SKM-1 treated with dmso at 0.1 percent for 144 hours (cell line): Measurements from ENCODE around the gene DNM1.
"Not testable (repeated sequence)": the region's sequence is repeated elsewhere in the genome, so short reads cannot be mapped to it uniquely, and the experiment has no call there.

Experiments used
- DNase-seq: peaks from one replicate; lab custom pipeline; 2025; ENCODE audit not compliant: unreplicated experiment; lab: John Stamatoyannopoulos, UW

The DNM1 gene

DNA sequence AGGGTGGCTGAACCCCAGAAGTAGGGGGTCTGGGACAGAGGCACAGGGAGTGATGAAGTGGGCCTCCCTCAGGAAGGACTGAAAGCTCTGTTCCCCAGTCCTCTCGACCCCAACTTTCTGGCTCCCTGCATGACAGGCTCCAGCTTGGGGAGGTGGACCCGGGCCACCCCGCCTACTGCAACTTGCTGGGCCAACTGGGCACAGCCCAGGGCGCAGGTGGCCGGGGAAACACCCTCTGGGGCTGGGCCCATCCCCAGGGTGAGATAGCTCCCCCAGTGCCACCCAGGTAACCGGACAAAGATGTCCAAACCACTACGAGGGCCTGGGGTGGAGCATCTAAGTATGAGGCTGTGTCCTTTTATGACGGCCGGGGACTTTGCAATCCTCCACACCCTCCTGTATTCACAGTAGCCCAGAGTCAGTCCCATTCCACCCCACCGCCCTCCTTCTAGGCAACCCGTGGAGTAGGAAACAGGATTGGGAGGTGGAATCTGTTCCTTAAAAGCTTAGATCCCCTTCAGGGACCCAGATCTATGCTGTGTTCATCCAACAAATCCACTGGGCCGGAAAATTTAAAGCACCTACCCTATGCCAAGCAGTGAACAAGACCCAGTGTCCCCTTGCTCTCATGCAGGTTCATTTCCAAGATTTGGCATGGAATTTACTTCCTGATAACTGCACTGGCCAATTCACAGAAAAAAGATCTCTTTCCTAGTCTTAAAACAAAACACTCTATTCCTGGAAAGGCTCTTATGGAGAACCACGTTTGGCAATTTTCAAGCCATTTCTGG, 19.9 kb downstream of the DNM1 start:
- no peak for DNase-seq

DNA sequence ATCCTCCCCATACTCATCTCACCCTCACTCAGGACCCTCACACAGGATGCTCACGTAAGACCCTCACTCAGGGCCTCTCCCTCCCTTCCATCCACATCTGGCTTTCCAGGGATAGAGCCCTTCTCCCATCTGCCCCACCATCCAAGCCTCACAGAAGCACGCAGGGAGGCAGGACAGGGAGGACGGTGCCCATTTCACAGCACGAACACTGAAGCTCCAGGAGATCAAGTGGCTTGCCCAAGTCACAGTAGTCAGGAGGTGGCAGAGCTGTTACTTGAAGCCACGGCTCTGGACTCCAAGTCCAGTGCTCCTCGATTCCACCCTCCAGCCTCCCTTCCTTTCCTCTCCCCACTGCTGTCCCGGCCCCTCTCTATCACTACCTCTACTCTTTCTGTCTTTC, 21.7 kb downstream of the DNM1 start:
- no peak for DNase-seq

DNA sequence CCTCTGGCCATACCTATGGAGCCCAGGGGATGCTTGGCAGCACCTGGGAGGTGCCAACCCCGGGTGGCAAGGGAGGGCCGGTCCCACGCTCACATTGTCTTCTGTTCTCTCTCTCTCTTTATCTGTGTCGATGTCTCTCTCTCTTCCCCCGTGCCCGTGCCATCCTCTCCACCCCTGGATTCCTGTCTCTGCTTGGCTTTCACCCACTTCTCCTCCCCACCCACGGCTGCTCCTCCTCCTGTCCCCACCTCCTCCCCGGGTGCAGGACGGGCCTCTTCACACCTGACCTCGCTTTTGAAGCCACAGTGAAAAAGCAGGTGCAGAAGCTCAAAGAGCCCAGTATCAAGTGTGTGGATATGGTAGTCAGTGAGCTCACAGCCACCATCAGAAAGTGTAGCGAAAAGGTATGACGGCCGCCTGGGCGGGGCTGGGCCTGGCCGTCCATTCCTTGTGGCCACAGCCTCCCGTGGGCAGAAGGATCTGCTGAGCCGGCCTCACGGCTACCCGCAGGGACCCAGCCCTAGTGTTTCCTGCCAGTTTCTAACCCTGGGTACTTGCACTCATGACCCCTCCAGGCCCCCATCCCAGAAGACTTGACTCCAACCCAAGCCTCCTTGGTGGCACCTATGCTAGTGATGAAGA, 22.7 kb downstream of the DNM1 start:
- no peak for DNase-seq

DNA sequence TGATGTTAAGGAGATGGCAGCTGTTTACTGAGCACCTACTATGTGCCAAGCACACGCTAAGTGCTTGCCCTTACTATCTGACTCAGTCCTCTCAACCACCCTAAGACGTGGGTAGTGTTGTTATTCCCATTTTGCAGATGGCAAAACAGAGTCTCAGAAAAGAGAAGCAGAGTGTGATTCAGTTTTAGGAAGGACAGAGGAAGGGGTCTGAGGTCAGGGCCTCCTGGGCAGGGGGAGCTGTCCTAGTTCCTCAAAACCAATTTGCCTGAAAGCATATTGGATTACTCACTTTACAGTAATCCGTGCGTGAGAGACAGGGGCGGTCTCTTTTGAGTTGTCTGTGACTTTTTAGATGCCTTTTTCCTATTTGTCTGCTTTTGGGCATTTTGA, 23.2 kb downstream of the DNM1 start:
- peak; percentile 23 for DNase-seq

DNA sequence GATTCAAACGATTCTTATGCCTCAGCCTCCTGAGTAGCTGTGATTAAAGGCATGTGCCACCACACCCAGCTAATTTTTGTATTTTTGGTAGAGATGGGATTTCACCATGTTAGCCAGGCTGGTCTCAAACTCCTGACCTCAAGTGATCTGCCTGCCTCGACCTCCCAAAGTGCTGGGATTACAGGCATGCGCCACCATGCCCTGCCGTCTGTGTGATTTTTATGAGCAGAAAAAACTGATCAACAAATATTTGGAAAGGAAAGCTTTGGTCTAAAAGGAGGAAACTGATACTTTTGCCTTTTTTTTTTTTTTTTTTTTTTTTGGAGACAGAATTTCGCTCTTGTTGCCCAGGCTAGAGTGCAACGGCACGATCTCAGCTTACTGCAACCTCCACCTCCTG, 27.7 kb downstream of the DNM1 start:
- not testable (repeated sequence) for DNase-seq

DNA sequence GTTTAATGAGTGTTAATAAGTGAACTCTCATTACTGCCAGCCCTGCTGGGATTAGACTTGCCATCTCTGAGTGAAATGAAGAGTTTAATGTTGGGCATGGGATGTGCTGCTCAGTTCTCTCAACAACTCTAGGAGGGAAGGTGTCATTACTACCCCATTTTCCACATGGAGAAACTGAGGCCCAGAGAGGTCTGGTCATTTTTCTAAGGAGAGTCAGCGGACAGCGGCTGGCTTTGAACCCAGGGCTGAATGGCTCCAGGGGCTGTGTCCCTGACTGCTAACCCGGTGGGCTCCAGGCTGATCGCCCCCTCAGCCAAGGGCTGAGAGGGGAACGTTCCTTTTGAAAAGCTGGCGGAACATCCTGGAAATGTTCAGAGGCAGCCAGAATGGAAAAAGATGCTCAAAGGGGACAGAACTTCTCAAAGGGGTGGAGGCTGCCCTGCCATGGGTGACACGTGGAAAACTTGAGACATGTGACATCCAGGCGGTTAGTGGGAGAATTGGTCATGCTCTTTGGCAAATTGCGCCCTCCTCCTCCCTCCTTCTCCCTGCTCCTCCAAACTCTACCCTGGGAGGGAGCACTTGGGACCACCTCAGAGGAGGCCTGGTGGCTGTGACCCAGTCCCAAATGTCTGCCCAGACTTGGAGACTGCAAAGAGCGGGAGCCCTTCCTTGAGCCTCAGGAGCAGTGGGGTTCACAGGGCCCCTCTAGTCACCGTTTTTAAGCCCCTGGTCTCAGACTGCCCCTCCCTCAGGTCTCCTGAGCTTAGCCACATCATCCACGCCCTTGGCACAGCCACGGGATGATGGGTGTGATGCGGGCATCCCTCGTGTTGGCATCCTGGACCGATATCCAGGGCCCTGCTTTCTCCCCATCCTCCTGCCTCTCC, 28.7 kb downstream of the DNM1 start:
- DNase-seq: no peak

DNA sequence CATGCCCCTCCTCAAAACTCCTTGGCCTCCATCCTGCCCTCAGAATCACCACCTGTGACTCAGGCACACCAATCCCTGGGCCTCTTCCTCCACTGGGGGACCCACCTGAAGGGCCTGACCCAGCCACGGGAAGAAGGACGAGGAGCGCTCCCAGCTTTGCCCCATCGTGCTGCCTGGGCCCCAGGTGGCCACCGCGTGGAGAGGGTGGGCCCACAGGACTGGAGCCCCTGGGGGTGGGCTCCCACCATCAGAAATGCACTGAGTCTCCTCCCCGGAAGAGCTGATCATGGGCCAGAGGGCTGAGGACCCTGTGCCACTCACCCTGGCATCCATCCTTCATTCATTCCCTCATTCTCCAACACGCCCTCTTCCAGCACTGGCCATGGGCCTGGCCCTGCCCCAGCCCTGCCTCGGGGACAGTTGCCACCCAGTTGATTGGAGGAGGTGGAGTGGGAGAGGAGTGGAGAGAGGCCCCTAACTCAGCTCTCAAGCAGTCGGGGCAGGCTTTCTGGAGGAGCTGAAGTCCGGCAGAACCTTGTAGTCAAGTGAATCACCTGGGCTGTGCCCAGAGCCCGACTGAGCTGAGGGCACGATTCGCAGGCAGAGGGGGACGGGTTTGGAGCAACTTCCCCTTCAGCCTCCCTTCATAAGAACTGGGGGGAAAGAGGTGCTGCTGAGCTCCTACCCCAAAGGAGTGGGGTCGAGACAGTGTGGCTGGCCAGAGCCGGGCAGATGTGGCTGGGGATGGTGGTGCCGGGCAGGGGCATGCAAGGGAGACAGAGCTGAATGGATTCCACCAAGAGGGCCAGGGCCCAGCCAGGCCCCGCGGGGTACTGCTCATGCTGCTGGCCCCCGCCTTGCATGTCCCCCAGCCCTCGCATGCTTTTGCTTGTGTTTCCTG, 29.6 kb downstream of the DNM1 start:
- no peak for DNase-seq

DNA sequence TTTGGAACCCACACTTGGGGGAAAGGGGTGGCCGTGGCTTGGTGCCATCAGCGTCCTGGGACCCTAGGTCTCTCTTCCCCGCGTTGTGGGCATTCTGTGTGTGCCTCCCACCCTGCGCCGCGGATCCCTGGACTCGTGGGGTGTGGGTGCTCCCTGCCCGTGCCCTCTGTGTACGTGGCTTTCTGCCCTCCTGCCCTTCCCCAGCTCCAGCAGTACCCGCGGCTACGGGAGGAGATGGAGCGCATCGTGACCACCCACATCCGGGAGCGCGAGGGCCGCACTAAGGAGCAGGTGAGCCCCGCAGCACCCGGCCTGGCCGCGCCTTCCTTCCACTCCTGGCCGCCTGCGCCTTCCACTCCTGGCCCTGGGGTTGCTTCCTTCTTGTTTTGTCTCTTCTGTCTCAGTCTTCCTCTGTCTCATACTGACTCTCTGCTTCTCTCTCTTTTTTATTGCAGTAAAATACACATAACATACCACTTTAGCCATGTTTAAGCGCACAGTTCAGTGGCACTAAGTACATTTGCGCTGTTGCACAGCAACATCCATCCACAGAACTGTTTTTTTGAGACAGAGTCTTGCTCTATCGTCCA, 30.7 kb downstream of the DNM1 start:
- DNase-seq: no peak

DNA sequence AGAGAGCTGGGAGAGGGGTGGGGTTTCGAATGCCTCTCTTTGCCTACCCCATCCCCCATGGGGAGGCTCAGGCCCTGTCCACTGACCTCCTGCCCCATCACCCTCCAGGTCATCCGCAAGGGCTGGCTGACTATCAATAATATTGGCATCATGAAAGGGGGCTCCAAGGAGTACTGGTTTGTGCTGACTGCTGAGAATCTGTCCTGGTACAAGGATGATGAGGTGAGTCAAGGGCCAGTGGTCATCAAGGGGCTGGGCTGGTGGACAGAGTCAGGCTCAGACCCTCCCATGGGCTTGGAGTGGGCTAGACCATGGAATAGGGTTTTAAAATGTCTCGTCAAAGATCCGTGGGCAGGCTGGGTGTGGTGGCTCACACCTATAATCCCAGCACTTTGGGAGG, 38.9 kb downstream of the DNM1 start:
- DNase-seq: no peak

DNA sequence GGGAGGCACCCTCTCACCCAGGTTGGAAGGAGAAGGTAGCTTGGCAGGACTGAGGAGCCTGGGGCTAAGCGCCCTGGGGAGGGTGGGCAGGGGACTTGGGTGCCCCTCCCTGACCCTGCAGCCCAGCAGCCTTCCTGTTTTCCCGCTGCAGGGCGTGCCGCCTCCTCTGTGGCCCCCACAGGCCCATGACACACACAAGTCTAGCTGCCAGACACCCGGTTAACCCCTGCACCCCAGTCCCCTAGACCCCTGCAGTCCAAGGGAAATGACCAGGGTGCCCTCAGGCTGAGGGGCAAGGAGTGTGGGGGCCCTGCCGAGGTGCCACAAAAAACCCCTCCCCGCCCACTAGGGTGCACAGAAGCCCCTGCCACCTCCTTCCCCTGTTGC, 39.6 kb downstream of the DNM1 start:
- no peak for DNase-seq

DNA sequence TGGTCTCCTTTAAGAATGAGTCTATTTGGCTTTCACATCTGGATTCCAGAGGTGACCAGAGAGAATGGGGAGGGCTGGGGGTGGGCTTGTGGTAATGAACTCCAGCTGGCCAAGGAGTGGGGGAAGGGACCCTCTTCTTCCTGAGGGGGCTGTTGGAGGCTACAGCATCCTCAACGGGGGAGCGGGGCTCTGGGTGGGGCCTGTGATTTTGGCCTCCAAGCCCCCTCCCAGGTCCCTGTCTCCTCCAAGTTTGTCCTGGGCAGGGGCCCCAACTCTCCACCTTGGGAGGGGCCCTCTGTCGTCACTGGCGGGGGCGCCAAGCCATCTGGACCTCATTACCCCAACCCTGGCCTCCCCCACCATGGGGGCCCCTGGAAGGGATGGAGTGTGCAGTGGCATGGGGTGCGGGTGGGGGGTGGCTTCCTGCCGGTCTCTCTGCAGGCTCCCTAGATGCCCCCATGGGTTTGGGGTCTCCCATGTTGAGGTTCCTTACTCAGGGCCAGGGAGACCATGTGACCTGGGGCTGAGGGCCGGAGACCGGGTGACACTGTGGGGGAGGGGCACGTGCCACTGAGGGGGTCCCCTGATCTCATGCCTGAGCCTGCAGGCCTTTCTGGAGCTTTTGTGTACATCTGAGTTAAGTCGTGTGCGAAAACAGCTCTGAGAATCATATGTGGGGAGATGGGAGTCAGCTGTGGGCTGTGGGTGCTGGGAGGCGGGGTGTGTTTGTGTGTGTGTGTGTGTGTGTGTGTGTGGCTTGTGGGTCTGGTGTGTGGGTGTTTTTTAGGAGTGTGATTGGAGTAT, 40.2 kb downstream of the DNM1 start:
- DNase-seq: no peak

DNA sequence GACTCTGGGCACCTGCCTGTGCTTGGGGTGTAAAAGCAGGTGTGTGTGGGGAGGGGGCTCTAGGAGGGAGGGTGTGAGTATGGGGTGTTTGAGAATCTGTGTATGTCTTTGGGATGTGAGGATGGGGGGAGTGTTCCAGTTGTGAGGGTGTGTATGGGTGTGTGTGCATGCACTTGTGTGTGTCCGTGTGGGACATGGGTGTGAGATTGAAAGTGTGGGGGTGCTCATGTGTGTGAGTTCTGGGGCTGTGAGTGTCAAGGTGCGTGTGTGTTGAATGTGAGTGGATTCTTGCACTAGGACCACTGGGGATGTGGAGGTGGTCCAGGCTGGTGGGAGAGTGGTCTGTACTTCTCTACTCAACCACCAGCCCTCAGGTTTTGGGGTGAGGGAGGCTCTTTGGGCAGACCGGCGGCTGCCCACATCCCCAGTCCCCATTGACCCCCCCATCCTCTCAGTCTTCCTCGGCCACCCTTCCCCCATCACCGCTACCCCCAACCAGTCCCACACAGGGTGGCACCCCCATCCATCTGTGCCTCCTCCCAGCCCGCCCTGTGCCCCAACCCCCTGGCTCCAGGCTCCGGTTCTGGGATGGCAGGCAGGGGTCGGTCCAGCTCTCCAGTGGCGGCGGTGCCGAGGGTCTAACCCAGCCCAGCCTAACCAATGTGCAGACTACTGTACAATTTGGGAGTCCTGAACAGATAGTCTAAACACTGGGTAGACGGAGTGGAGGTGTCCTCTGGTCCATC, 41.1 kb downstream of the DNM1 start:
- DNase-seq: no peak

DNA sequence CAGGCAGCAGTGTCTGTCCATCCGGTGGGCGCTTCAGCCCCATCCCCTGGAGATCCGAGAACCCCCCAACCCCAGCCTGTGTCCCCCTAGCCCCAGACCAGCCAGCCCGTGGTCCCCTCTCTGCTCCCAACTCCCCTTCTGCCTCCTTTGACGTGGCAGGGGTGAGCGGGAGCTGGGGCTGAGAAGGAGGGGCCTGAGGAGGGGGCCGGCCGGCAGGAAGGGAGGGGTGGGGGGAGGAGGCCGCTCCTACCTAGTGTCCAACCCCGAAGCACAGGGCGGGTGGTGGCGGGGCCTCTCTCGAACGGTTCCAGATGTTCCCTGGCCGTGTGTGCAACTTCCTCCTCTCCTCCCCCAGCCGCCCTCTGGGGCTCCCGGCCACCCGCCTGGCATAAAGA, 41.7 kb downstream of the DNM1 start:
- peak; percentile 81 for DNase-seq

DNA sequence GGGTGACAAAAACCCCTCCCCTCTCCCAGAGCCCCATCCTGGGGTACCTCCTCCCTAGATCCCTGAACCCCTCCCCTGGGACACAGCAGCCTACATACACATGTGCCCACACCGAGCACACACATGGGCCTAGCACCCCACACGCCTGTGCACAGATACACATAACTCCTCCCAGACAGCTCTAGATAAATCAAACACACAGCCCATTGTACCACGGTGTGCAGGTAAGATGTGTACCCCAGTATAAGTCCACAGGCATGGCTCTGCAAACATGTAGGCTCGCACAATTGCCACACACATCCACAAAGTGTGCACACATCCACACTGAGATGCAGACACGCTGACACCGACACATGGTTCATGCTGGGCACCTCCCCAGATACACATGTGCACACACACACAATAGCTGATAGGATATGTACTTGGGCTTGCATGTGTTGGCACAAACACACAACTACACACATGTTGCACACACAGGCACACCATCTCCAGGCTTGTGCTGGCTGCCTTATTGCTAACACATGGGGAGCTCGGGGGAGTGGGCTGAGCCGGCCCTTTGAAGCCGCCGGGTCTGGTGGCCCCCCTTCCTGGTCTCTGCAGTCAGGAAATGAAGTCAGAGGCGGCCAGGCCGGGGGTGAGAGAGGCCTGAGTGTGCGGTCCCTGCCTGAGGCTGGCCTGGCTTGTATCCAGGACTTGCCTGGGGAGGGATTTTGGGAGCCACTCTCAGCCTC, 42.4 kb downstream of the DNM1 start:
- peak; percentile 28 for DNase-seq

DNA sequence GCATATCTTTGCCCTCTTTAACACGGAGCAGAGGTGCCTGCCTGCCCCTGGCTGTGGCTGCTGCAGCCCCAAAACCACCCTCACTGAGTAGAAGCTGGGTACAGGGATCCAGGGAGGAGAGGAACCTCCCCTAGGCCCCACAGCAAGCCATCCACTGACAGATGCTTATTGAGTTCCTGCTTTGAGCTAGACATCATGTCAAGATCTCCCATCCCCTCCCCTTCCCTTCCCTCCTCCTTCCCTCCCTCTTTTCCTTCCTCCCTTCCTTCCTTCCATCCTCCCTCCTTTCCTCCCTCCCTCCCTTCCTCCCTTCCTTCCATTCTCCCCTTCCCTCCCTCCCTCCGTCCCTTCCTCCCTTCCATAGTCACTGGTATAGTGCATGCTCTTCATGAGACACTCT, 43.3 kb downstream of the DNM1 start:
- DNase-seq: peak; percentile 5

DNA sequence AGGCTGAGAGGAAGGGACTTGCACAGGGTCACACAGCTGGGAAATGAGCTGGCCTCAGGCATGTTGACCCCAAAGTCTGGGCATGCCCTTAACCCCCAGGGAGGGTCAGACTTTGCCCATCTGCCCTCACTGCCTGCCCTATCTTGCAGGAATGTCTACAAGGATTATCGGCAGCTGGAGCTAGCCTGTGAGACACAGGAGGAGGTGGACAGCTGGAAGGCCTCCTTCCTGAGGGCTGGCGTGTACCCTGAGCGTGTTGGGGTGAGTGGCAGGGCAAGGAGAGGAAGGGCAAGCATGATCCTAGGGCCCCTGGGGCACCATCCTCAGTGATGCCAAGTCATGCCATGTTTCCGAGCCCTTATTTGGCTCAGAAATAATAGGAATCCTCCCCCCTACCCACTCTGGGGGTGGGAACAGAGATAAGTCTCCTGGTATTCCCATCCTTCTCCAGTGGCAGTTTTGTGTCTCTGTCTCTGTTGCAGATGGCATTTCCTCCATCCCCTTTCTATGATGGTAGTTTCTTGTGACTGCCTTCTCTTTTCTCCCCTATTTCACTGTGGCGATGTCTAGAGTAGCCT, 44.1 kb downstream of the DNM1 start:
- DNase-seq: no peak

DNA sequence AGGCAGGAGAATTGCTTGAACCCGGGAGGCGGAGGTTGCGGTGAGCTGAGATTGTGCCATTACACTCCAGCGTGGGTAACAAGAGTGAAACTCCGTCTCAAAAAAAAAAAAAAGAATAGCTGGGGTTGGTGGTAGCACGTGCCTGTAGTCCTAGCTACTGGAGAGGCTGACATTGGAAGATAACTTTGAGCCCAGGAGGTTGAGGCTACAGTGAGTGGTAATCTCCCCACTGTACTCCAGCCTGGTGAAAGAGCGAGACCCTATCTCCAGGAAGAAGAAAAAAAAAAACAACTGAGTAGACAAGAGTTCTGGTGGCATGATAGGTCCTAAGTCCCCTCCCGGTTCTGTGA, 46.4 kb downstream of the DNM1 start:
- DNase-seq: no peak
